IPS-11a (cell line): Measurements from ENCODE around the gene TJP1.
"Not testable (repeated sequence)": the region's sequence is repeated elsewhere in the genome, so short reads cannot be mapped to it uniquely, and the experiment has no call there.

ENCODE experiments used
- H3K4me3 ChIP-seq: one replicate; pipeline ENCODE4 v1.5.1; 2013; ENCODE audit warnings: low read depth, low read length, control low read depth

TJP1 gene

GRCh38 chr15:29756358-29757267 lies 65.7 kb downstream of the TJP1 start:
- H3K4me3 ChIP-seq, result no peak overlapping the region

- H3K4me3 ChIP-seq, result not testable (repeated sequence)
Observed at GRCh38 chr15:29754009-29754408, 68.3 kb downstream of the TJP1 start.

- no peak overlapping the region for H3K4me3 ChIP-seq
Observed at GRCh38 chr15:29753506-29753905, 68.8 kb downstream of the TJP1 start.

GRCh38 chr15:29750754-29751153 lies 71.5 kb downstream of the TJP1 start:
- H3K4me3 ChIP-seq, result no peak overlapping the region

GRCh38 chr15:29749365-29750086 lies 72.7 kb downstream of the TJP1 start:
- H3K4me3 ChIP-seq, result no peak overlapping the region

GRCh38 chr15:29747837-29748417 lies 74.3 kb downstream of the TJP1 start:
- no peak overlapping the region for H3K4me3 ChIP-seq

GRCh38 chr15:29743475-29743874 lies 78.8 kb downstream of the TJP1 start:
- no peak overlapping the region for H3K4me3 ChIP-seq

GRCh38 chr15:29740692-29741311 lies 81.5 kb downstream of the TJP1 start:
- H3K4me3 ChIP-seq, result no peak overlapping the region

- H3K4me3 ChIP-seq, result no peak overlapping the region
Observed at GRCh38 chr15:29736744-29737020, 85.6 kb downstream of the TJP1 start.

GRCh38 chr15:29736012-29736743 lies 86.1 kb downstream of the TJP1 start:
- no peak overlapping the region for H3K4me3 ChIP-seq

GRCh38 chr15:29734917-29735572 lies 87.2 kb downstream of the TJP1 start:
- no peak overlapping the region for H3K4me3 ChIP-seq

- H3K4me3 ChIP-seq, result no peak overlapping the region
Observed at GRCh38 chr15:29731865-29732264, 90.4 kb downstream of the TJP1 start.

GRCh38 chr15:29730471-29730870 lies 91.8 kb downstream of the TJP1 start:
- not testable (repeated sequence) for H3K4me3 ChIP-seq

- H3K4me3 ChIP-seq, result no peak overlapping the region
Observed at GRCh38 chr15:29728418-29728817, 93.8 kb downstream of the TJP1 start.

- H3K4me3 ChIP-seq, result no peak overlapping the region
Observed at GRCh38 chr15:29727871-29728270, 94.4 kb downstream of the TJP1 start.

GRCh38 chr15:29726553-29726952 lies 95.7 kb downstream of the TJP1 start:
- no peak overlapping the region for H3K4me3 ChIP-seq

- no peak overlapping the region for H3K4me3 ChIP-seq
Observed at GRCh38 chr15:29724026-29724425, 98.2 kb downstream of the TJP1 start.

GRCh38 chr15:29713784-29714183 lies 108.5 kb downstream of the TJP1 start:
- no peak overlapping the region for H3K4me3 ChIP-seq

- no peak overlapping the region for H3K4me3 ChIP-seq
Observed at GRCh38 chr15:29712149-29712885, 110.0 kb downstream of the TJP1 start.

- no peak overlapping the region for H3K4me3 ChIP-seq
Observed at GRCh38 chr15:29711531-29711930, 110.7 kb downstream of the TJP1 start.
